ENCODE results near the gene TRIM71.
"Not testable (repeated sequence)": the region's sequence is repeated elsewhere in the genome, so short reads cannot be mapped to it uniquely, and the experiment has no call there.

- TF ChIP-seq, protein P1, sequence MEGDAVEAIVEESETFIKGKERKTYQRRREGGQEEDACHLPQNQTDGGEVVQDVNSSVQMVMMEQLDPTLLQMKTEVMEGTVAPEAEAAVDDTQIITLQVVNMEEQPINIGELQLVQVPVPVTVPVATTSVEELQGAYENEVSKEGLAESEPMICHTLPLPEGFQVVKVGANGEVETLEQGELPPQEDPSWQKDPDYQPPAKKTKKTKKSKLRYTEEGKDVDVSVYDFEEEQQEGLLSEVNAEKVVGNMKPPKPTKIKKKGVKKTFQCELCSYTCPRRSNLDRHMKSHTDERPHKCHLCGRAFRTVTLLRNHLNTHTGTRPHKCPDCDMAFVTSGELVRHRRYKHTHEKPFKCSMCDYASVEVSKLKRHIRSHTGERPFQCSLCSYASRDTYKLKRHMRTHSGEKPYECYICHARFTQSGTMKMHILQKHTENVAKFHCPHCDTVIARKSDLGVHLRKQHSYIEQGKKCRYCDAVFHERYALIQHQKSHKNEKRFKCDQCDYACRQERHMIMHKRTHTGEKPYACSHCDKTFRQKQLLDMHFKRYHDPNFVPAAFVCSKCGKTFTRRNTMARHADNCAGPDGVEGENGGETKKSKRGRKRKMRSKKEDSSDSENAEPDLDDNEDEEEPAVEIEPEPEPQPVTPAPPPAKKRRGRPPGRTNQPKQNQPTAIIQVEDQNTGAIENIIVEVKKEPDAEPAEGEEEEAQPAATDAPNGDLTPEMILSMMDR (IDR thresholded peaks at IDR 0.05): not testable (repeated sequence)
- not testable (repeated sequence) for TF ChIP-seq POLR2A (IDR thresholded peaks at IDR 0.05)
Observed at GRCh38 chr3:32847045-32847444, 29.2 kb downstream of the TRIM71 start.
